Hematopoietic multipotent progenitor cell (in vitro differentiated cells): ENCODE results near the gene SOAT2. TPM values are rescaled to one million over a fixed set of nuclear protein-coding genes. Genes with fewer than 3 reads are reported as not detected.
A peak's percentile ranks its signal among the peaks of the same experiment; 100 is the strongest.

Experiments used
- DNase-seq, 3 donors: peaks; one replicate each; pipeline ENCODE4 v3.0.0-alpha.2; 2011 to 2015; ENCODE audit warnings: low read depth in 2 of 3, low spot score in 2 of 3
- total RNA-seq: library from RNA; depleted of rRNA; stranded (reverse); fragments of >200 nt; gene quantifications from one replicate; pipeline ENCODE4 v1.2.3, GENCODE V29; 2012

Gene SOAT2
- total RNA-seq, 1 donor: under 0.01 TPM

DNA sequence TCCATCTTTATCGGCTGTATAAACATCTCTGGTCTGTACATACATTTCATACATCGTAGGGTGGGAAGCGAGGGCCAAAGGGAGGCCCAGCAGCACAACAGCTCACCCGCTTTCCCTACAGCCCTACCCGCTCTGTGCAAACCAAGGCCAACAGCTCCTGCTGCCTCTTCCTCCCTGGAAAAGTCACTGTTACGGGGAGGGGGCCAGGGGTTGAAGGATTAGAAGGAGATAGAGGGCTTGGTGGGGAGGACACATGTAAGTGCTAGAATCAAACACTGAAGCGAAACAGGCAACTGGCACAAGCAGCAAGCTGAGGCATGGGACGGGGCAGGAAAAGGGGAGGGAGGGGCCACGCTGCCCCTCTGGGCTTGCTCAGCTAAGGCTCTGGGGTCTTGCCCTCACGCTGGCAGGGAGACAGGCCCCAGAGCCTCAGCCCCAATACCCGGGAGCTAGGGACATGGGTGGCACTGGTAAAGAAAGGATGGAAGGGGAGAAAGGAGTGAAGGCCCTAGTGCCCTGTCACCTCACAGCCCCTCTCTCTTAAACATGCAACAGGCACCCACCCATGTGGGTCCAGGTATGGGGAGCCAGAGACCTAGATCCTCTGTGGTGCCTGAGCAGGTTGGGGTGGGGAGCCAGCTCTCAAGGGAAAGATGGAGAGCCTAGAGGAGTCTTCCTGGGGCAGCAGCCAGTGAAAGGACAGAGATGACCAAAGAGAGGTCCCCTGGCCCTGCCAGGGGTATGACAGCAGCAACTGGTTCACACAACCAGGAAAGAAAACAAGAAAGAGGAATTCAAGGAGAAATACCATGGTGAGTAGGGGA, 38.5 kb upstream of the SOAT2 start:
- no peak for DNase-seq

DNA sequence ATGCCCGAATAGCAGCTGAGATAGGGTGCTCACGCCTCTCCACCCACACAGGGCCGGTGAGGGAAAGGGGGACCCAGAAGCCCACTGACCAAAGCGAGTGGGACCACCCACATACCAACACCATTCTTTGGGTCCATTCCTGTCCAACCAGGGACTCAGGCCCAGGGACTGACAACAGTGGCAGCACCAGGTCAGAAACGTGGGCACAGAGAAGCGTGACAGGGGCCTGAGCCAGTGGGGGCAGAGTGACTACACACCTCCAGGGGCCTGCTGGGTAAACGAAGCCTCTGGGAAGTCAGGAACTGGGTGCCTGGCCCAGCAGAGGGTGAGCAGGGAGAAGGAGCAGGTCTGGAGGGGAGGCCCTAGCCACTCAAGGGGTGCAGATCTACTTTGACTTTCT, 37.8 kb upstream of the SOAT2 start:
- no peak for DNase-seq

DNA sequence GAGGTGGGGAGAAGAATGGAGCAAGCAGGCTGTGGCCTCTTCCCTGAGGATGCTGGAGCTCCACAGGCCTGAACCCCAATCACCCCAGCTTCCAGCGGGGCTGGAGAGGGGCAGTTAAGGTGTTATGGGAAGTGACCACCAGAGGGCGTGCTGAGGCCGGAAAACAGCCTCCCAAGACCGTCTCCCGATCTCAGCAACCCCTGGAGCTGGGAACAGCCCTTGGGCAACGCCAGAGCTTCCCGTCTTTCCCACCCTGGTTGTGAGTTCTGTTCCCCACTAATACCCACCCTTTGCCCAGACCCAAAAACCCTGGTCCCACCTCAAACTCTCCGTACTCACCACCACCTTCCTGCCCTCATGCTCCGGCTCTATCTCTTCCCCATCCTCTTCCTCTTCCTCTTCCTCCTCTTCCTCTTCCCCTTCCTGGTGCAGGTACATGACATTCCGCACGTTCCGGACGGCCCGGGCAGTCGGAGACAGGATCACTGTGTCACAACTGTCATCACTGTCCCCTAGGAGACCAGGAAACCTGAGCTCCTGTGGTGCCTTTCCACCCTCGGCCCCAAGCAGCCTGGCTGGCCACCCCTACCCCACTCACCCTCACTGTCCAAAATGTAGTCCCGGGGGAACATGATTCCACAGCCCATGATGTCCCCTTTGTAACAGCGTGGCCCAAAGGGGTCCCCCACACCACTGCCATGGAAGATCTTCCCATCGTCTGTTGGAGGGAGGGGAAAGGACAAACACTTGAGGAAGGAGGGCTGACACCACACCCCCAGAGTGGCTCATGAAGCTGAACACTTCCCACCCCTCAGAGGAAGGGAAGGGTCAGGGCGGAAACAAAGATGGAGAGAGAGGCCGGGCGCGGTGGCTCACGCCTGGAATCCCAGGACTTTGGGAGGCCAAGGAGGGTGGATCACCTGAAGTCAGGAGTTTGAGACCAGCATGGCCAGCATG, 37.0 kb upstream of the SOAT2 start:
- peak; percentile 45 to 62 (median 57) for DNase-seq

DNA sequence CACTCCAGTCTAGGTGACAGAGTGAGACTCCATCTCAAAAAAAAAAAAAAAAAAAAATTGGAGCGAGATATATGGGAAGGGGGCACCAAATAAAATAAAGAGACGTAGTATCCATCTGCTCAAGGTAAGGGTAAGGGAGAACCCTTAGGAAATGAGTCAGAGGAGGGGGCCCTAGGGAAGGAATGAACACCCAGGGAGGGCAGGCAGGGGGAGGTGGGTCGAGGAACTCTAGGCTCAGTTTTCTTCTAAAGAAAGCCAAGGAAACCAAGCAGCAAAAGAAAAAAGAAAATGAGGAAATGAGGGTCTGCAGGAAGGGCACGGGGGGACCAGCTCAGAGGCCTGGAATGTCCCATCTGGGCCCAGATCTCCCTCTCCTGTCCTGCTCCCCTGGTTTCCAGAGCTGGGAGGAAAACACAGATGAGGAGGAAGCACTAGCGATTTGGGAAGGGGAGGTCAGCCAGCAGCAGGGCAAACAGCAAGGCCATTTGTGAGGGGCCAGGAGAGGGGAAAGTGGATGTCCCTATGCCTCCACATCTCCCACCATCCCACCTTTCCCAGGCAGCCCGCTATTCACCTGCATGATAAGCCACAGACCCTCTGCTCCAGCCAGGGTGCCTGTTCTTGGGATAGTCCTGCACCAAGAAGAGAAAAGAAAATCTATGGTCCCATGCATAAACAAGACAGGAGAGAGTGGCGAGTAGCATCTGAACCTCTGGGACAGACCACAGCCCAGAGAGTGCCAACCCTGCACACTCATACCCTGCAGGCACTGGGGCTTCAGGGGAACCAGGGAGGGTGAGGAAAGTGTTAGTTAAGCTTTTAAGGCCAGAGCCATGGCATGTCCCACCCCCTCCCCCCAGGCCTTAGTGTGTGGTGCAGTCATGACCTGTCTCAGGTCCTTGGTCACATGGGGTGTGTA, 36.0 kb upstream of the SOAT2 start:
- no peak for DNase-seq

DNA sequence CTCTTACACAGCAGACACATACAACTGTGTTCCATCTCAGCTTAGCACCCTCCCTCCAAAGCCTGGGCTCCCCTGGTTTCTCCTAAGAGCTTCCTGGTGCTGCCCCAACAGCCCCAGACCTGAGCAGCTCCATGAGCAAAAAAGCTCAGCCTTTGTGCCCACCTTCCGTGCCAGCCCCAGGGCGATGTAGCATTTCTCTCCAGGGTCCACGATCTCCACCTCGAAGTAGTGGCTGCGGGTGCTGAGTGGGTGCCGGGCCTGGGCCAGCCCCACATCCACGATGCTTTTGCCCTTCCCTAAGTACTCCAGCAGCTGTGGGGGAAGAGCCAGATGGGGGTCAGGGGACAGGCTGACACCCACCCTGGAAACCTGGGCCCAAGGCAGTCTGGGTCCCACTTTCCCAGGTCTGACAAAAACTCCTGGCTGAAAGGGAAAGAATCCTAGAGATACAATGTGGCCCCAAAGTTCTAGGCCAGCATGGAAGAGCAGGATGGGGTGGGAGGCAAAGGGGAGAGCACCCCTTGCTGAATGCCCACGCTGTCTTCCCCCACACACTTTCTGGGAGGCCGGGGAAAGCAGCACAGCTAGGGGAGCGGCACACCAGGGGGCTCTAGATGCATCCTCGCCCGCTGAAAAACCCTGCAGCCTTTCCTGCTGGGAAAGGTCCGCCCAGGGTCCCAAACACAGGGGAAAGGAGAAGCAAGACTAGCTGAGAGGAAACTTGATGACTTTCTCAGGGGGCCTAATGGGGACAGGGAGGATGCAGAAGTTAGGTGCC, 35.1 kb upstream of the SOAT2 start:
- no peak for DNase-seq

DNA sequence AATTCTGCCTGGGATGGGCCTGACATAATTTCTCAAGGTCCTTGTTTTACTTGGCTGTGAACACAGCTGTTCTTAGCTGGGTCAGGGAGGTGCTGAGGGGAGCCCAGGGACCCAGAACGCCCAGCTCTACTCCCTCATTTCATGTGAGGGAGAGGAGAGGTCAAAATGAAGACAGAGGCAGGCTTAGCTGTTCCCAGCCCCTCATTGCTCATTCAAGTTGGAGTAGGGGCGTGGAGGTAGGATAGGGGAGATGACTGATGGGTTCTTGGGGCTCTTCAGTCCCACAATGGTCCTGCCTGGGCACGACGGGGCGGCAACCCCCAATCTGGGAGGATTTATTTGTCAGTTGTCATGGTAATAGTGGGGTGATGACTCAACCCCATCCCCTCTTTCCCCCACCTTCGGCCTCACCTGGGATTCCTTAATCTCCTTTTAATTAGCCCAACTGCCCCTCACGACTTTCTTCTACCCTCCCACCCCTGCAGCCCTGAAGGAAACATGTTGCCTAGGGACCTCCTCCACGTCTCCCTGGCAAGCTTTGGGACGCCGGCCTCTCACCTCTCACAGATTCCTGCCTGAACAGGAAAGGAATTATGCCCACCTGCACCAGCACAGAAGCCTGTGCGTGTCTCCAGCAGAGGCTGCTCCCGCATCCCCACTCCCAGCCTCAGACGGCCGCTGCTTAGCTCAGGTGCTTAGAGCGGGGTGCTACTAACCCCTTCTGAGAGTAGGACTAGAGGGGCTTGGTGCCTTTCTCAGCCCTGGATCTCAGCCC, 34.3 kb upstream of the SOAT2 start:
- DNase-seq: no peak

DNA sequence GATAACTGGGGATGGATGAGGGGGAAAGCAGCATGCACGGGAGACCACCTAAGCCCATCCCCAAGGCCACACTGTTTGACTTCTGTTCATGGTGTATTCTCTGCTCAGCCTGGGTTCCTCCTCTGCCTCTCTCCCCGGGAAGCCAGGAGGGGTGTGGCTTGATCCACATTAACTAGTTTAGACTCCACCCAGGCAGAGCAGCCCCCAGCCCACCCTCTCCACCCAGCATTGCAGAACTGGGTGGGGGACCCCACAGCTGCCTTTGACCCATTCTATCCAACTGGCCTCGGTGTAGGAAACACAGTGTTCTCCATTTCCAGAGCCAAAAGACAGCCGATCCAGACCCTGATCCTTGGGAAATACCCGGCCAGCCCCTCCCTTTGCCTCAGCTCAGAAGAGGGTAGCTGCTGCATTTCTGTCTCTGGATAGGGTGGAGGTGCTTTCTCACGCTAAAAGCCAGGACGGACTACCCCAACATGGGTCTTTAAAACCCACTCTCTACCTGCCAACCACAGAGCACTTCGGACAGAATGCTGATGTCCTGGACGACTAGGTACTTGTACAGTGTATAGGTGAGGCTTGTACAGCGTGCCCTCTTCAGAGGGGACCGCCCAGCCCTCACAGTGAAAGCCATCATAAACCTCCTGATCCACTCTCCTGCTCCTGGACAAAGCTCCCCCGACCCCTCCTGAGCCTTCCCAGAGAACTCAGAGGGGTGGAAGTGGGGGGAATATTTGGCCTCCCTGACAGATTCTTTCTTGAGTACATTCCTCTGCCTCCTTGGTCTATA, 33.5 kb upstream of the SOAT2 start:
- DNase-seq: no peak

DNA sequence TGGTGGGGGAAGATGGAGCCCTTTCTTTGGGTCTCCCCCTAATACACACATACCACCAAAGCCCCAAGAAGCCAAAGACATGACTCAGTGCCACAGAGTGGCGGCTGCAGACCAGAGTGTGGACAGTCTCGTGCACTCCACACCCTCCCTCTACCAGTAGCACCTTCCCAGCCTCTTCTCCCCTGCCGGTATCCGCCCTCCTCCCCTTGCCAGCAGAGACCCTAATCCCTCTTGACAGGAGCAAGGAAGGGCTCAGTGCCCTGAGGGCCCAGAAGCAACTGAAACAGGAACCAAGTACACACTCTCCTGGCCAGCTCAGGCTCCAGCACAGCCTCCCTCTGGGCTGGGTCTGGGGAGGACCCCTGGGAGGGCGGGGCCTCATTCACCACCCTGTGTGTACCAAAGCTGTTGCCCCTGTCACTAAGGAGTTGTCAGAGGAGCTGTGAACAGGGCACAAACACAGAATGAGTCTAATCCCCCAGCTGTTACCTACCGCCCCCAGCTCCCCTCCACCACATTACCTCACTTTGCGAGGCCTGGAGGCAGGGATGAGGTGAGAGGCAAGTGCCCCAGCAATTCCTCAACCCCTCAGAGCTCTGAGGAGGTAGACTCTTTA, 32.3 kb upstream of the SOAT2 start:
- DNase-seq: no peak

DNA sequence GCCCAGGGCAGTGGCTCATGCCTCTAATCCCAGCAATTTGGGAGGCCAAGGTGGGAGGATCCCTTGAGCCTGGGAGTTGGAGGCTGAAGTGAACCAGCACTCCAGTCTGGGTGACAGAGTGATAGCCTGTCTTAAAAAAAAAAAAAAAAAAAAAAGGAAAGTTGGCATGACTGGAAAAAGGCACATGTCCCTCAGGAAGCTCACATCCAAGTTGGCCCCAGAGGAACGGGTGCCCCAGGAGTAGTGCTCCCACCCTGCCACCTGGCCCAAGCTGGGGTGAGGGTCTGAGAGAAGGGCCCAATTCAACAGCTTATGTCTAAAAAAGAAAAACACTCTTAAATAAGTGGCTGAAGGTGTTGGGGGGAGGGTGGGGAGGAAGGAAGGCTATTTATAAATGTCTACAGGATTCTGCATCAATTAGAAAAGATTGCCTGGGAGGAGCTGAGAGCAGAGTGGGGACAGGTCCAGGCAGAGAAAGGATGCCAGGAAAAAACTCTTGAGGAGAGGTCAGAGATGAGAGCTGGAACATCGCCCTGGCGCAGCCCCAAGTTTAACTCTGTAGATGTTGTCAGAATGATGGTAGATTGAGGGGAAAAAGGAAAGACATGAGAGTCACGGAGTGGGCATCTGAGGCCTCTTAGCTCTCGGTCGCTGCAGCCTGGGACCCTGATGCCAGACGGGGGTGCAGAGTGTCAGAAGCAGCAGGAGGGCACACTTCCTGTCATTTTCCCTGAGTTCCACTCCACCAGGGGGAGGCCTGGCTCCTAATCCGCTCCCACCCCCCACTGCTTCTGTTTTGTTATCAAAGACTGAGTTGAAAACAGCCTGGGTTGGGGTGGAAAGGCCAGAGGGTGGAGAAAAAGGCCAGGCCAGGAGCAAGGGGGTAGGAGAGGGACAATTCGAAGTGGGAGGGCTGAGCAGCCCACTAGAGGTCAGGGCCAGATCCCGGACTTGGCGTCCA, 31.4 kb upstream of the SOAT2 start:
- no peak for DNase-seq

DNA sequence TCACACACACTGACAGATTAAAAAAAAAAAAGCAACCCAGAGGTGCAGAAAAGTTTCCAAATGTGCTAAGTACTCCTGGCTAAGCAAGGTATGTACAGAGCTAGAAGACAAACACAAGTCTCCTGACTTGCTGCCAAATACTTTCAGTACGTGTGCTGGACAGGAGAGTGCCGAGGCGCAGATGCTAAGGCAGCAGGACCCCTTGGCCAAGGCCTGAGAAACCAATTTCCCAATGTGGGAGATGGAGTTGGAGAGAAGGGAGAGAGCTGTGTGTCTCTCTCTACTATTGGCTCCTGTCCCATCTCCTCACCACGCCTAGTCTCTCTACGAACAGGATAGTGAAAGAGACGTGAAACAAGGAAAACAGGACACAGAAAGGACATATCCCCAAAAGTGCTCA, 29.4 kb upstream of the SOAT2 start:
- DNase-seq: no peak

DNA sequence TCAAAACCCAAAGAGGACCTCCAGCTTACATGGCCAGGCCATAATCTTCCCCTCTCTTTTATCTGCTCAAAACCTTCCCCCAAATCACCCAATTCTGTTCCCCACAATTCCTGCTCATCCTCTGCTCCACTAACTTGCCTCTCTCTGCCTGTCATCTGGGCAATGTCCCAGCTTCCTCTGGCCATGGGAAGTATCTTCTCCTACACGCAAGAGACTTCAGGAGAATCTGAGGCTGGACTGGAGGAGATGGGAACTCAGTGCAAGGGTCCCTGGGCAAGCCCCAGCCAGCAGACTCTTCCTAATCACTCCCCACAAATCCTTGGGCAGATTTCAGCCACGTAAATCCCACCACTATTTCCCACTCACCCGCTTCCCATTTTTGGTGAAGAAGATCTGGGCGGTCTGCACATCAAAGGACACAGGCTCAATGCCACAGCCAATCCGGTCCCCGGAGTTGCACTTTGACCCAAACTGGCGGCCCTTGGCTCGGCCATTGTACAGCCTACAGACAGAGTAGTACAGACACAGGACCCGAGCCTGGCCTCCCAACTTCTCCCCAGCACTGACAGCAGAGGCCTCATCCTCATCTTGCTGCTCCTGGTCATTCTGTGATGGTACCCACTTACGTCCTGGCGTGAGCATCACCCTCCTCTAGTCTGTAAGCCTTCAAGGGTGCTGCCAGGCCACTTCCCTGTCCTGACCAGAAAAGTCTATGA, 28.8 kb upstream of the SOAT2 start:
- DNase-seq: no peak

DNA sequence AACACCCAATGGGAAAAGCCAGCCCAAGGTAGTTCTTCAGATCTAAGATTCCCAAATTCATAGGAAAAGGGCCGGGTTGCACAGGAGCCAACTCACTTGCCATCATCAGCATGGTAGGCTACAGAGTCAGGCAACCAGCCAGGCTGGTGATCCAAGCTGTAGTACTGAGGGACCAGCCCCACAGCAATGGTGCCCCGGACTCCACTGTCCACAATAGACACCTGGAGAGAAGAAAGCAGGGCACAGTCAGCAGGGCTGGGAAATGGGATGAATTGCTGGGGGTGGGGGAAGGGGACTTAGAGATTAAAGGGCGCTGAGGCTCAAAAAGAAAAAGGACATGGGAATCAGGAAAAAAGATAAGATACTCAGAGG, 28.3 kb upstream of the SOAT2 start:
- DNase-seq: no peak

DNA sequence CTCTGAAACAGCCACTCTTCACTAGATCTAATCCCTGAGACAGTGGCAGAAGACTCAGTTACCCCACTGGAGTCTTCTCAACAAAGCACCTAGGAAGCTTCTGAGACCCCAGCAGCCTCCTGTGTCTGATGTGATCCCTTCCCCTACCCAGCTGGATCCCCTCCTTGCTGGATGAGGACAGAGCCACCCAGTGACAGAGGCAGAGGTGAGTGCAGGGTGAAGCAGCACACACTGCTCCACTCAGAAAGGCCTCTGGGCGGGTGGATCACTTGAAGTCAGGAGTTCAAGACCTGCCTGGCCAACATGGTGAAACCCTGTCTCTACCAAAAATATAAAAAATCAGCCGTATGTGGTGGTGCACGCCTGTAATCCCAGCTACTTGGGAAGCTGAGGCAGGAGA, 26.8 kb upstream of the SOAT2 start:
- no peak for DNase-seq

DNA sequence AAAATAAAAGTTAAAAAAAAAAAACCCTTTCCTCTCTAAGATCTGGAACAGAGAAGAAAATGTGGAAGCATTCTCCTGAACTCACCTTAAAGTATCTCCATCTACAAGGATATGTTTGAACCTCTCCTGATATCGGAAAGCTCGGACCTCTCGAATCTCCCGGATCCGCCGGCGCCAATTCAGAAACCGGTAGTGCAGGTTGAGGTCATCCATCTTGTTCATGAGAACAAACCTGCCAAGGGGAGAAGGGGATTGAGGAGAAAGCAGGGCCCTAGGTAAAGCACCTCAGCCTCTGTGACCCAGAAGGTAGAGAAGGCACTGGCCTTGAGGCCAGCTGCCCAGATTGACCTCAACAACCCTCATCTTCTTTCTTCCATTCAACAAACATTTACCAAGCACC, 26.3 kb upstream of the SOAT2 start:
- DNase-seq: no peak

DNA sequence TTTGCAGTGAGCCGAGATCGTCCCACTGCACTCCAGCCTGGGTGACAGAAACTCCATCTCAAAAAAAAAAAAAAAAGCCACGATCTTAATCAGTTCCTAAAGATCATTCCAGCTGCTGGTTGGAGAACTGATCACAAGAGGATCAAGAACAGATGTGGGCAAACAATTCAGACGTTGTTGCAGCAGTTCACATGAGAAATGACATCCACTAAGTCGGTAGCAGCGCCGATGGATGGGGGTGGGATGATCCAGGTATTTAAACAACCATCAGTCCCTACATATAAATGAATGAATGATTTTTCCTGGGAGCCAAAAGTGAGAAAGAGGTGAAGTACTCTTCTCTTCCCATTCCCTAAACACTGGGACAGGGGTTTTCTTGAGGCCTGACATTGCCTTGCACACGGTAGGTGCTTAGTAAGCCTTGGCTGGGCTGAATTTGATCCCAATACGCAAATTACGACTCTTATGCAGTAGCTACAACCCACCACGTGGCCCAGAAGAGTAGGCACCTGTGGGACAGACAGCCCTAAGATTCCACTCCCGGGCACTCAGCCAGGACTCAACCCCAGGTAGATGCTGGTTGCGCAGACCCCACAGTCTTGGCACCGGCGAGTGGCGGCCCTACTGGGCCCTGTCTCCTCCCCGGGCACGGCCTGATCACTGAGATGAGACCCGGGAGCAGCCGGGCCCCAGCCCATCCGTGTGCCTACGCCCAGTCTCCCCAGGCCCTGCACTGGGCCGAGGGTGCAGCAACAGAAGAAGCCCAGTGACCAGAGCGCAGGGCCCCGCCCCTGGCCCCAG, 24.7 kb upstream of the SOAT2 start:
- DNase-seq: peak in 1 of 3 donors; percentile 36
